ENCODE measurements around the gene CARS1. TPM values are rescaled to one million over a fixed set of nuclear protein-coding genes. Genes with fewer than 3 reads are reported as not detected.
A peak's percentile ranks its signal among the peaks of the same experiment; 100 is the strongest.

Gene CARS1
- total and polyA plus RNA-seq, 10 of the 15 experiments (the other 5 are each of a cell fraction or from before 2014, with no cell fraction given) = 7.8 to 60.6 (median 45.7) TPM

DNA sequence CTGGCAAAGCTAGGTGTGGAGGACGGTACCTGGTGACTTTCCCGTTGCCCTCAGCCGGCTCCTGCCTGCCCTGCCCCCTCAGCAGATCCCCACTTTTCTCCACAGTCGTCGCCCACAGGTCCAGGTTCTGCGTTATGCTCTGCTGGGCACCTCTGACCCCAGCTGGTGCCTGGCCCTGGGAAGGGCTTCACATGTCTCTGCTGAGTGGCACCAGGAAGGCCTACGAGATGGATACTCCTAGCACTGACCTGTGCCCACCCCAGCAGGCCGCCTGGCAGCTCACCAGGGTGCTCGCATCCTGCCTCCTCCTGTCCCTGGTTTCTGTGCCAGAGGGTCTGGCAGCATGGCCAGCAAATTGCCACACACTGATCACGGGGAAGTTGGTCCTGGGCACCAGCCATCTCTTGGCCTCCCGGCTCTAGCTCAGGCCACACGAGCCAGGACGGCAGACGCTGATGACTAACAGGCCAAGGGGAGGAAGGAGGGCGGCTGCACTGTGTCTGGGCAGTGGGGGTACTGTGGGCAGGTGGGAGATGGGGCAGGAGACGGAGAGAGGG is 13.8 kb downstream of the CARS1 start:
- no TSS peak for BruUV-seq (replicated peaks)
- in situ Hi-C loops (cut with MboI) = loop anchor here (5.0 kb wide), 1 partner anchor 49 kb away; no protein-coding TSS in a partner anchor
- WGBS (ENCODE audit: insufficient coverage, insufficient replicate concordance, low lambda C conversion rate, missing lambda C conversion rate) = 96% methylated on average over 13 of the region's 16 CpGs

DNA sequence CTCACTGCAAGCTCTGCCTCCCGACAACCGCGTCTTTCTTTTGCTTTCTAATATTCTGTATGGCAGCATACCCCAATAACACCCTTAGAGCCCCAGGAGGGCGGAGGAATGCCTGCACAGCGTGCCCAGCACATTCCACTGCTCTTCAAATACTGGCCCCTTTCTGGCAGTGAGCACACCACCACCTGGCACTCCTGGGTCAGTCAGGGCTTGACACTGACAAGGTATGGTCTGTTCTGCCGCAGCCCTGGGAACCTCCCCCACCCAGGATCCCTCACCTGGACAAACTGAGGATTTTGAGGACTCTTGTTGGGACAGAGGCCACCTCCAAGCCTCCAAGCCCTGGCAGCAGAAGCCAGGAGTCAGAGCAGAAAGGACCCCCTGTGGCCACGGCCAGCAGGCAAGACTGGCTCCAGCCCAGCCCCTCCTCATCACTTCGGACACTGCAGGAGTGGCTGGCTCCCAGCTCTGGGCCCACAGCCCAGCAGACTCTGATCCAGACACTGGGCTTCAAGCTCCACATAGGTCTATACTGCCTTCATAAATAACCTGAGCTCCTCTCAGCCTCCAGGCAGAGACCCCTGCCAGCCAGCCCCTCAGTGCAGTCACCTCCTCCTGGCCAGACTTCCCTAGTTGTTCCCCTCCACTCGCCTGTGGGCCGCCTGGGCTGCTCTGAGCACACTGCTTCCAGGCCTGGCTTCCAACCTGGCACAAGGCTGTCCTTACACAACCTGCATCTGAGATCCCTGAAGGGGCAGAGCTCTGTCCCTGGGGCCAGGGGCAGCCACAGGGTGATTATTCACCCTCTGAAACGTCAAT is 14.5 kb downstream of the CARS1 start:
- H3K4me1 ChIP-seq (ENCODE audit: control insufficient read depth, insufficient read depth, low read length) = peaks cover 2% of the 10 kb centered on the region; the same call in 1 of the 2 replicates
- H3K4me2 ChIP-seq (ENCODE audit: control insufficient read depth, insufficient read depth) = no peak overlapping the region
- in situ Hi-C loops (cut with MboI) (loop anchor here (5.0 kb wide), 1 partner anchor 50 kb away; no protein-coding TSS in a partner anchor), intact Hi-C loops (cut with micrococcal nuclease; ENCODE audit: unreplicated experiment) (no loop called here)
- TF ChIP-seq TBL1XR1 (IDR thresholded peaks at IDR 0.05; ENCODE audit: low read depth, low read length) (no peak), NFXL1 (IDR thresholded peaks at IDR 0.05; ENCODE audit: borderline replicate concordance) (no peak), IRF4 (IDR thresholded peaks at IDR 0.05; ENCODE audit: low read depth, low read length) (no peak), WRNIP1 (IDR thresholded peaks at IDR 0.05; ENCODE audit: borderline replicate concordance, low read depth, low read length) (no peak), KAT2A (conservative IDR thresholded peaks at IDR 0.05; ENCODE audit: control insufficient read depth, low read depth, low read length) (no peak), CBX3 (IDR thresholded peaks at IDR 0.05; ENCODE audit: borderline replicate concordance, low read depth) (no peak), MEF2B (IDR thresholded peaks at IDR 0.05; ENCODE audit: partially characterized antibody, poor library complexity, severe bottlenecking) (no peak), FOXK2 (IDR thresholded peaks at IDR 0.05) (no peak)
- TF ChIP-seq, protein P1, sequence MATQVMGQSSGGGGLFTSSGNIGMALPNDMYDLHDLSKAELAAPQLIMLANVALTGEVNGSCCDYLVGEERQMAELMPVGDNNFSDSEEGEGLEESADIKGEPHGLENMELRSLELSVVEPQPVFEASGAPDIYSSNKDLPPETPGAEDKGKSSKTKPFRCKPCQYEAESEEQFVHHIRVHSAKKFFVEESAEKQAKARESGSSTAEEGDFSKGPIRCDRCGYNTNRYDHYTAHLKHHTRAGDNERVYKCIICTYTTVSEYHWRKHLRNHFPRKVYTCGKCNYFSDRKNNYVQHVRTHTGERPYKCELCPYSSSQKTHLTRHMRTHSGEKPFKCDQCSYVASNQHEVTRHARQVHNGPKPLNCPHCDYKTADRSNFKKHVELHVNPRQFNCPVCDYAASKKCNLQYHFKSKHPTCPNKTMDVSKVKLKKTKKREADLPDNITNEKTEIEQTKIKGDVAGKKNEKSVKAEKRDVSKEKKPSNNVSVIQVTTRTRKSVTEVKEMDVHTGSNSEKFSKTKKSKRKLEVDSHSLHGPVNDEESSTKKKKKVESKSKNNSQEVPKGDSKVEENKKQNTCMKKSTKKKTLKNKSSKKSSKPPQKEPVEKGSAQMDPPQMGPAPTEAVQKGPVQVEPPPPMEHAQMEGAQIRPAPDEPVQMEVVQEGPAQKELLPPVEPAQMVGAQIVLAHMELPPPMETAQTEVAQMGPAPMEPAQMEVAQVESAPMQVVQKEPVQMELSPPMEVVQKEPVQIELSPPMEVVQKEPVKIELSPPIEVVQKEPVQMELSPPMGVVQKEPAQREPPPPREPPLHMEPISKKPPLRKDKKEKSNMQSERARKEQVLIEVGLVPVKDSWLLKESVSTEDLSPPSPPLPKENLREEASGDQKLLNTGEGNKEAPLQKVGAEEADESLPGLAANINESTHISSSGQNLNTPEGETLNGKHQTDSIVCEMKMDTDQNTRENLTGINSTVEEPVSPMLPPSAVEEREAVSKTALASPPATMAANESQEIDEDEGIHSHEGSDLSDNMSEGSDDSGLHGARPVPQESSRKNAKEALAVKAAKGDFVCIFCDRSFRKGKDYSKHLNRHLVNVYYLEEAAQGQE (IDR thresholded peaks at IDR 0.05; ENCODE audit: low read depth, low read length) = no peak
- no peak overlapping the region for H3K27ac ChIP-seq (ENCODE audit: control insufficient read depth, insufficient read depth)
- H3K9me3 ChIP-seq (replicated peaks; ENCODE audit: control insufficient read depth, insufficient read depth, low read length) = no peaks in the 10 kb centered on the region
- ChIA-PET POLR2A (no interaction called here), SMC1A (ENCODE audit: uncharacterized antibody, unreplicated experiment) (interaction anchor here (1.0 kb wide), 1 partner anchor 20 kb away, joined by 3 read pairs; no protein-coding TSS in a partner anchor), CTCF (interaction anchor here (1.3 kb wide), 1 partner anchor 49 kb away, joined by 3 read pairs; no protein-coding TSS in a partner anchor), RAD21 (ENCODE audit: unreplicated experiment) (no interaction called here)
- H3K27me3 ChIP-seq (replicated peaks in 1 of 2; ENCODE audit: control insufficient read depth in 2 of 2, insufficient read depth in 2 of 2, low read length in 1 of 2) = no peaks in the 10 kb centered on the region
- 82% methylated on average over 11 of the region's 11 CpGs for WGBS (ENCODE audit: insufficient coverage, insufficient replicate concordance, low lambda C conversion rate, missing lambda C conversion rate)
- no peak overlapping the region for H3K4me3 ChIP-seq
- FAIRE-seq = no peak
- H2AFZ ChIP-seq (ENCODE audit: control insufficient read depth, low read depth, low read length) = no peak overlapping the region
- no peak for DNase-seq (ENCODE audit: low read depth, low spot score)
- BruUV-seq (replicated peaks) = no TSS peak
- no peak for ATAC-seq
- peaks cover 21 to 36% of the 10 kb centered on the region in 2 experiments; a peak in 3 of 4 replicates for H3K36me3 ChIP-seq (ENCODE audit: control insufficient read depth in 2 of 2, insufficient read depth in 2 of 2, low read length in 1 of 2)
- no peak overlapping the region for H3K9ac ChIP-seq (ENCODE audit: control insufficient read depth, insufficient read depth, low read length)
- no peaks in the 10 kb centered on the region for H4K20me1 ChIP-seq (ENCODE audit: control insufficient read depth, insufficient read depth)
- H3K79me2 ChIP-seq (ENCODE audit: control insufficient read depth, insufficient read depth, low read length) = peaks cover 5% of the 10 kb centered on the region

More for the DNA sequence above, 13.8 kb downstream of the CARS1 start:
- Histone ChIP-seq H2AFZ (ENCODE audit: control insufficient read depth, low read depth, low read length) (no peak overlapping the region), H3K4me3 (no peak overlapping the region), H3K36me3 (ENCODE audit: control insufficient read depth in 2 of 2, insufficient read depth in 2 of 2, low read length in 1 of 2) (peaks cover 18 to 31% of the 10 kb centered on the region in 2 experiments; a peak in 3 of 4 replicates), H3K27me3 (replicated peaks in 1 of 2; ENCODE audit: control insufficient read depth in 2 of 2, insufficient read depth in 2 of 2, low read length in 1 of 2) (no peaks in the 10 kb centered on the region), H3K27ac (ENCODE audit: control insufficient read depth, insufficient read depth) (no peak overlapping the region), H3K9me3 (replicated peaks; ENCODE audit: control insufficient read depth, insufficient read depth, low read length) (no peaks in the 10 kb centered on the region), H3K4me2 (ENCODE audit: control insufficient read depth, insufficient read depth) (no peak overlapping the region), H4K20me1 (ENCODE audit: control insufficient read depth, insufficient read depth) (no peaks in the 10 kb centered on the region), H3K79me2 (ENCODE audit: control insufficient read depth, insufficient read depth, low read length) (peaks cover 12% of the 10 kb centered on the region), H3K9ac (ENCODE audit: control insufficient read depth, insufficient read depth, low read length) (no peak overlapping the region), H3K4me1 (ENCODE audit: control insufficient read depth, insufficient read depth, low read length) (no peaks in the 10 kb centered on the region)
- CTCF ChIA-PET = interaction anchor here (1.3 kb wide), 1 partner anchor 48 kb away, joined by 3 read pairs; no protein-coding TSS in a partner anchor
- RAD21 ChIA-PET (ENCODE audit: unreplicated experiment) = interaction anchor here (1.0 kb wide), 1 partner anchor 48 kb away, joined by 3 read pairs; no protein-coding TSS in a partner anchor
- ATAC-seq (no peak), DNase-seq (ENCODE audit: low read depth, low spot score) (no peak), FAIRE-seq (no peak)
- intact Hi-C loops (cut with micrococcal nuclease; ENCODE audit: unreplicated experiment) = no loop called here
- POLR2A ChIA-PET = no interaction called here
- 0 out of 2 replicates have a peak, but pooled peaks have one; percentile 16 for TF ChIP-seq POLR2A (IDR thresholded peaks at IDR 0.05; ENCODE audit: low read depth, low read length)
- no peak for TF ChIP-seq TCF12 (IDR thresholded peaks at IDR 0.05; ENCODE audit: low read depth, low read length)
- TF ChIP-seq HCFC1 (IDR thresholded peaks at IDR 0.05; ENCODE audit: low read length) = no peak
- SMC1A ChIA-PET (ENCODE audit: uncharacterized antibody, unreplicated experiment) = interaction anchor here (1.0 kb wide), 1 partner anchor 21 kb away, joined by 3 read pairs; no protein-coding TSS in a partner anchor

All from GM12878 (cell line).